Liver (tissue), 9 donors: ENCODE measurements around the gene MTMR1. TPM values are rescaled to one million over a fixed set of nuclear protein-coding genes. Genes with fewer than 3 reads are reported as not detected.

Experiments
- DNase-seq: peaks from one replicate; pipeline ENCODE4 v3.0.0-alpha.2; 2017; ENCODE audit warnings: low spot score
- H3K27ac ChIP-seq, 2 donors: one replicate each; pipeline ENCODE4 v1.7.0; 2013; ENCODE audit warnings: inconsistent platforms in 2 of 2, low read length in 2 of 2, control low read depth in 1 of 2, low read depth in 1 of 2, mild to moderate bottlenecking in 1 of 2
- H3K27me3 ChIP-seq, 4 donors: one replicate each; pipeline versions ENCODE4 v1.6.1 to v1.7.0; 2013; ENCODE audit warnings: low read length in 3 of 4, inconsistent platforms in 1 of 4, mild to moderate bottlenecking in 1 of 4, moderate library complexity in 1 of 4; ENCODE audit not compliant: control insufficient read depth in 4 of 4, insufficient read depth in 4 of 4
- H3K36me3 ChIP-seq, 4 donors: one replicate each; pipeline versions ENCODE4 v1.6.1 to v1.7.0; 2013; ENCODE audit warnings: low read length in 3 of 4, mild to moderate bottlenecking in 3 of 4, low read depth in 1 of 4, moderate library complexity in 1 of 4; ENCODE audit not compliant: control insufficient read depth in 4 of 4, insufficient read depth in 3 of 4
- H3K4me1 ChIP-seq, 4 donors: one replicate each; pipeline versions ENCODE4 v1.6.1 to v1.7.0; 2013; ENCODE audit warnings: low read length in 3 of 4, mild to moderate bottlenecking in 3 of 4, moderate library complexity in 1 of 4; ENCODE audit not compliant: control insufficient read depth in 4 of 4, insufficient read depth in 4 of 4
- H3K4me3 ChIP-seq, 3 donors: one replicate each; pipeline versions ENCODE4 v1.6.1 to v1.7.0; 2013; ENCODE audit warnings: low read length in 3 of 3, control low read depth in 1 of 3, low read depth in 1 of 3, mild to moderate bottlenecking in 1 of 3
- H3K9ac ChIP-seq, 2 donors: one replicate each; pipeline ENCODE4 v1.7.0; 2013; ENCODE audit warnings: low read length in 2 of 2, mild to moderate bottlenecking in 2 of 2, moderate library complexity in 2 of 2, control low read depth in 1 of 2, low read depth in 1 of 2
- H3K9me3 ChIP-seq, 4 donors: one replicate each; pipeline versions ENCODE4 v1.6.1 to v1.7.0; 2013; ENCODE audit warnings: low read length in 3 of 4; ENCODE audit not compliant: control insufficient read depth in 4 of 4
- ATF3 ChIP-seq: IDR thresholded peaks from 2 replicates; pipeline ENCODE4 v1.6.1; 2016; ENCODE audit warnings: antibody characterized with exemption
- CTCF ChIP-seq: fragments of 150-350 bp; IDR thresholded peaks from 2 replicates; pipeline ENCODE4 v1.5.1; 2017; ENCODE audit warnings: improper control_type of control experiment, low read depth, low read length; ENCODE audit not compliant: missing input control
- EGR1 ChIP-seq, 2 donors: IDR thresholded peaks; 2 replicates each; pipeline ENCODE4 v1.6.1; 2016 to 2018; ENCODE audit warnings: antibody characterized with exemption in 2 of 2, low read depth in 2 of 2
- FOXA1 ChIP-seq: IDR thresholded peaks from 2 replicates; pipeline ENCODE4 v1.6.1; 2016; ENCODE audit warnings: antibody characterized with exemption
- FOXA2 ChIP-seq: IDR thresholded peaks from 2 replicates; pipeline ENCODE4 v1.6.1; 2016; ENCODE audit warnings: antibody characterized with exemption
- GABPA ChIP-seq, 2 donors: IDR thresholded peaks in 1 of 2; conservative IDR thresholded peaks in 1 of 2; 2 replicates each; pipeline ENCODE4 v1.6.1; 2016; ENCODE audit warnings: antibody characterized with exemption in 2 of 2, mild to moderate bottlenecking in 1 of 2, moderate library complexity in 1 of 2
- HNF4A ChIP-seq, 2 donors: conservative IDR thresholded peaks; 2 replicates each; pipeline ENCODE4 v1.6.1; 2016; ENCODE audit warnings: antibody characterized with exemption in 2 of 2, mild to moderate bottlenecking in 2 of 2
- HNF4G ChIP-seq: IDR thresholded peaks from 2 replicates; pipeline ENCODE4 v1.6.1; 2016; ENCODE audit warnings: antibody characterized with exemption
- JUND ChIP-seq, 2 donors: IDR thresholded peaks; 2 replicates each; pipeline ENCODE4 v1.6.1; 2016; ENCODE audit warnings: antibody characterized with exemption in 2 of 2
- MAX ChIP-seq: IDR thresholded peaks from 2 replicates; pipeline ENCODE4 v1.6.1; 2016; ENCODE audit warnings: antibody characterized with exemption
- NR2F2 ChIP-seq: IDR thresholded peaks from 2 replicates; pipeline ENCODE4 v1.6.1; 2016; ENCODE audit warnings: antibody characterized with exemption
- RAD21 ChIP-seq, 2 donors: IDR thresholded peaks; 2 replicates each; pipeline ENCODE4 v1.6.1; 2016; ENCODE audit warnings: antibody characterized with exemption in 2 of 2, mild to moderate bottlenecking in 2 of 2
- REST ChIP-seq: IDR thresholded peaks from 2 replicates; pipeline ENCODE4 v1.6.1; 2016; ENCODE audit warnings: antibody characterized with exemption, mild to moderate bottlenecking
- RXRA ChIP-seq, 2 donors: IDR thresholded peaks; 2 replicates each; pipeline ENCODE4 v1.6.1; 2017 to 2018; ENCODE audit warnings: antibody characterized with exemption in 2 of 2, mild to moderate bottlenecking in 1 of 2
- SP1 ChIP-seq: IDR thresholded peaks from 2 replicates; pipeline ENCODE4 v1.6.1; 2018; ENCODE audit warnings: antibody characterized with exemption, mild to moderate bottlenecking
- TAF1 ChIP-seq: conservative IDR thresholded peaks from 2 replicates; pipeline ENCODE4 v1.6.1; 2016; ENCODE audit warnings: antibody characterized with exemption, mild to moderate bottlenecking
- YY1 ChIP-seq: IDR thresholded peaks from 2 replicates; pipeline ENCODE4 v1.6.1; 2016; ENCODE audit warnings: antibody characterized with exemption, mild to moderate bottlenecking
- ZBTB33 ChIP-seq: IDR thresholded peaks from 2 replicates; pipeline ENCODE4 v1.6.1; 2016; ENCODE audit warnings: antibody characterized with exemption
- WGBS: extraction: QIAGEN DNeasy Blood & Tissue Kit; methylation state at CpG from one replicate; pipeline ENCODE4 v1.1.7; 2013; 5-methylcytosine and 5-hydroxymethylcytosine counted together
- polyA plus RNA-seq, 2 donors: library from polyadenylated mRNA; stranded (reverse) in 1 of 2; unstranded in 1 of 2; fragments of 200-250 nt in 1 of 2; fragments of >200 nt in 1 of 2; fragmentation: Nextera tagmentation in 1 of 2; extraction: Ambion mirVana in 1 of 2; gene quantifications; one replicate each; pipeline versions ENCODE4 v1.2.1 to v1.2.3, GENCODE V29; 2013 to 2015
- total RNA-seq, 2 donors: library from RNA; depleted of rRNA; stranded (reverse); fragments of >200 nt; gene quantifications; one replicate each; pipeline ENCODE4 v1.2.3, GENCODE V29; 2014
- donor health status: healthy.
- donor health status: healthy.
- donor health status: healthy.
- donor health status: healthy.
- donor health status: healthy.

The MTMR1 gene
- total and polyA plus RNA-seq, 4 donors = 2.5 to 13.4 (median 7.8) TPM

GRCh38 chrX:150696866-150697265, 3.7 kb downstream of the MTMR1 start:
- Histone ChIP-seq H3K36me3 (peaks cover 0 to 2% (median 0%) of the 10 kb centered on the region in 4 donors), H3K27ac (no peak overlapping the region), H3K27me3 (no peaks in the 10 kb centered on the region), H3K9me3 (no peaks in the 10 kb centered on the region), H3K4me3 (no peak overlapping the region), H3K9ac (no peak overlapping the region), H3K4me1 (peaks cover 2 to 12% (median 4%) of the 10 kb centered on the region in 4 donors)
- WGBS = 73% methylated on average over 4 of the region's 4 CpGs
- no peak for DNase-seq
- TF ChIP-seq ATF3 (no peak), FOXA1 (no peak), RXRA (IDR thresholded peaks at IDR 0.05) (no peak), REST (no peak), ZBTB33 (no peak), TAF1 (no peak), RAD21 (IDR thresholded peaks at IDR 0.05) (no peak), FOXA2 (no peak), HNF4G (no peak)

GRCh38 chrX:150697641-150698040, 4.4 kb downstream of the MTMR1 start:
- TF ChIP-seq HNF4G (no peak), SP1 (no peak), TAF1 (no peak), ZBTB33 (no peak), CTCF (no peak), JUND (IDR thresholded peaks at IDR 0.05) (no peak), REST (no peak), EGR1 (IDR thresholded peaks at IDR 0.05; ENCODE audit: low read depth in 2 of 2) (no peak), MAX (no peak), FOXA1 (no peak), GABPA (IDR thresholded peaks at IDR 0.05 in 1 of 2, conservative IDR thresholded peaks at IDR 0.05 in 1 of 2) (no peak), YY1 (no peak), ATF3 (no peak), FOXA2 (no peak), NR2F2 (no peak), HNF4A (conservative IDR thresholded peaks at IDR 0.05) (no peak)
- no peaks in the 10 kb centered on the region for H3K27me3 ChIP-seq
- no peak overlapping the region for H3K27ac ChIP-seq
- peaks cover 0 to 2% (median 0%) of the 10 kb centered on the region in 4 donors for H3K36me3 ChIP-seq
- H3K4me3 ChIP-seq = no peak overlapping the region
- H3K4me1 ChIP-seq = peaks cover 2 to 12% (median 4%) of the 10 kb centered on the region in 4 donors
- 93% methylated on average over 7 of the region's 7 CpGs for WGBS
- no peak overlapping the region for H3K9ac ChIP-seq
- no peak for DNase-seq
- H3K9me3 ChIP-seq = no peaks in the 10 kb centered on the region
